HG03196 (cell line): ENCODE results near the gene MAP2K4.

Experiments used
- ATAC-seq: cut with Tn5 transposase; IDR thresholded peaks from one replicate; pipeline ENCODE4 v1.9.1; 2021; ENCODE audit not compliant: unreplicated experiment

MAP2K4 gene

GRCh38 chr17:12085076-12085949, 64.6 kb downstream of the MAP2K4 start:
- no peak for ATAC-seq

DNA sequence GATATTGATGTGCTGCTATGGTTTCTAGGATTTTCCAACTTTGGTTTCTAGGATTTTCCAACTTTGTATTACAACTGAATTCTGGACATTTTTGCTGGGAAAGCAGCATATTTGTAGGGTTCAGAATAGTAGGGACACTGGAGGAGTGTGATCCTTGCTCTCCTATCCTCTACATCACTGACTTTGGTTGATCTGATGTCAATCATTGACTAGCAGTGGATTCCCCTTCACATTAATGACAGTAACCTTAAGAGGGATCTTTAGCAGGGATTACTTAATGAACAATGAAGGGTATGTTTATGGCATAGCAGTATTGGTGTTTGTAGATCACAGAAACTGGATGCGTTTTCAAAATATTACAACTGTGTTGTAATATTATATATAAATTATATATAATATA, 67.4 kb downstream of the MAP2K4 start:
- ATAC-seq: no peak

- ATAC-seq: no peak
Observed at GRCh38 chr17:12089809-12090384, 69.2 kb downstream of the MAP2K4 start.

DNA sequence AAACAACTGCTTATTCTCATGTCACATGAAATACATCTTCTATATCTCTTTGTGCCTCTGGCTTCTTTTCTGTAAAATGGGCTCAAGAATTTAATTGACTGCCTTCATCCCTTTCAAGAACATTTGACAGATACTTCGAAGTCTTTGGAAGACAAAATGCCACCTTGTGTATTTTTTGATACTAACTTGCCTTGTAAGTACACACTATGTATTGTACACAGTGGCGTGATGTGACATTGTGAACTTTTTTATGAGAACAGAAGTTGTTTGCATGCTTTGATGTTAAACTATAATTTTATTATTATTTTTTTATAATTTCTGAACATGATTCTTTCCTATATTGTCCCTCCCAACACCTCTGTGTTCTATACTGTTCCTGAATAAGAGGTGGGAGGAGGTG, 73.7 kb downstream of the MAP2K4 start:
- ATAC-seq: no peak

GRCh38 chr17:12095522-12095921, 74.8 kb downstream of the MAP2K4 start:
- ATAC-seq: no peak

GRCh38 chr17:12097326-12097725, 76.6 kb downstream of the MAP2K4 start:
- no peak for ATAC-seq

- peak; percentile 77 for ATAC-seq
Observed at GRCh38 chr17:12098568-12098967, 77.9 kb downstream of the MAP2K4 start.

DNA sequence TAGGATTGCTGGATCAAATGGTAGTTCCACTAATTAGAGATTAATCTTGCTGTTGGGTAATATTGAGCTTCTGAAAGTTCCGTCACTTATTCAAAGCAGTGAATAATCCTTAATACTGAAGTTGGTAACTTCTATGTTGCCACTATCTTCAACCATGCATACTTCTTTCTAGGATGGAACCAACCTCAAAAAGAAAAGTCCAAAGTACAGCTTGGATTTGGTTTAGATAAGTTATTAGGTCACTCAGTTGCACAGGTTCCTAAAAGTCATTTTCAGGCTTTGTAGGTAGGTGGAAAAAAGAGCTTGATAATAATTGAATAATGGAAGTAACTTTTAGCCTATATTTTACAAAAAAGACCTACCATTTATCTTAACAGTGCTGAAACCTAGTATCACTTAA, 78.7 kb downstream of the MAP2K4 start:
- ATAC-seq: no peak

GRCh38 chr17:12104831-12105230, 84.2 kb downstream of the MAP2K4 start:
- no peak for ATAC-seq

DNA sequence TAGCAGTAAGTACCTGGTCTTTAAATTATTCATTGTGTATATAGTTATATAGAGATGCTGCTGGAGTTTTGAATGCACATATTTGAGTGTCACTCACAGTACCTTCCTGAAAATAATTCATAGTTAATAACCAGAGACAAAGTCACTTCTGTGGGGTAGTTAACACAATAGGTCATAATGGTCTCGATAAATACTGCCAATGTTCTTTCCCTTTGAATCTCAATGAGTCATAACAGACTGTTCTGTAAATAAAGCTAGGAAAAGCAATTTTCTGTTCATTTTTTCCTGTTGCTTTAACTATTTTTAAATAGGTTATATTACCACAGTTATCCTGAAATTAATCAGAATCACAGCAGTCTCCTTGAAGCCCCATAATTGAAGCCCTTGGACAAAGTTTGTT, 87.2 kb downstream of the MAP2K4 start:
- no peak for ATAC-seq

DNA sequence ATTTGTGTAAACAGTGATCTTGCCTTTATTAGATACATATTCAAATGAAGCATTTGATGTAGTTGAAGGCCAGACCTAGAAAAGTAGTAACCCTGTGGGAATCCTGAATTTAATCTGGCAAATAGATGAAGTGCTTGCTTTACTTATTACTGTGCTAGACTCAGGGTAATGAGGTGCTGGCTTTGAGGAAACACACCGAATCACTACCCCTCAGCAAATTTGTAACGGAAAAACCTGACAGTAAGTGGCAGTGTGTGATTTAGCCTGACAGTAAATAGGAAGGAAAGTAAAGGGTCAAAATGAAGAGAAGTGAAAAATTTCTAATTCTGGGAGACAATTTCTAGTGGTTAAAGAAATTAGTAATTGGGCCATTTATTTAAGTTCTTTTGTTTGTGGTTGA, 90.2 kb downstream of the MAP2K4 start:
- ATAC-seq: no peak

- no peak for ATAC-seq
Observed at GRCh38 chr17:12113156-12113555, 92.5 kb downstream of the MAP2K4 start.

DNA sequence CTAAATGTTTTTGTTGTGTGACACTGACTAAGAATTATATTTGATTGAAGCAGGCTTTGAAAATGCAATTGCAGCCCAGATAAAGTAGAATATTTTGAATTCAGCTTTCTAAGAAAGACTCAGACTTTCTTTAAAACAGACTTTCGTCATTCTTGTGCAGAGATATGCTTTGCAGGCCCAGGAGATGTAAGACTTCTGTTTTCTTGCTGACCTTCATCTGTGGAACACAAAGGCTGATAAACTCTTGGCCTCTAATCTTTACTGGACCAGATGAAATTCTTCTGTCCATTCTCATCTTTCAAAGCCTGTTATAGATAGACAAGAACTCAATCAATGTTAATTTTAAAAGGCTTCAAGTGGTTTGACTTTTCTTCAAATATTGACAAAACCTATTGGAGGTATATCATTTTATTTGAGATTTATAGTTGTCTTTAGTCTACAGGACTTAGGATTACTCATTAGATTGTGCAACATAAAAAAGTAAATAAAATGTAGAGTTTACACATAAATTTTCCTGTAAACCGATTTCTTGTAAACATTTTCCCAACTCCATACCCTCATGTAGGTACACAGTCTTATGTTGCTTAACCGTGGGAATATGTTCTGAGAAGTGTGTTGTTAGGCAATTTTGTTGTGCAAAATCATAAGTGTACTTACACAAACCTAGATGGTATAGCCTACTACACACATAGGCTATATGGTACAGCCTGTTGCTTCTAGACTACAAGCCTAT, 94.2 kb downstream of the MAP2K4 start:
- no peak for ATAC-seq

- no peak for ATAC-seq
Observed at GRCh38 chr17:12116143-12116542, 95.5 kb downstream of the MAP2K4 start.

GRCh38 chr17:12118617-12119016, 97.9 kb downstream of the MAP2K4 start:
- no peak for ATAC-seq

DNA sequence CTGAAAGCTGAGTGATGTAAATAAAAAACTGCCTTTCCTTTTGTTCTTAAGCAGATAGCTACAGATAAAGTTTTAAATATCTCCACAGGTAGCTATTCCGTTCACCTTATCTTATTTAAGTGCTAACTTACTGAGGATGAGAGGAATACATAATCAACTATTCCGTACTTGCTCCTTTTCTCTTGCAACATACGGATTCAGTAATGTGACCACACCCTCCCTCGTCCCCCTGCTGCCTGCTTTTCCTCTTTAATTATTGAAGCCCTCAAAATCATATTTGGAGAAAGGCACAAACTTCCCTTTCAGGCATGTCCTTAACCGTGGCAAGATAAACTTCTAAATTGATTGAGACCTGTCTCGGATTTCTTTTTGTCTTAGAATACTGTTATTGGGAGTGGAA, 101.4 kb downstream of the MAP2K4 start:
- ATAC-seq: no peak

DNA sequence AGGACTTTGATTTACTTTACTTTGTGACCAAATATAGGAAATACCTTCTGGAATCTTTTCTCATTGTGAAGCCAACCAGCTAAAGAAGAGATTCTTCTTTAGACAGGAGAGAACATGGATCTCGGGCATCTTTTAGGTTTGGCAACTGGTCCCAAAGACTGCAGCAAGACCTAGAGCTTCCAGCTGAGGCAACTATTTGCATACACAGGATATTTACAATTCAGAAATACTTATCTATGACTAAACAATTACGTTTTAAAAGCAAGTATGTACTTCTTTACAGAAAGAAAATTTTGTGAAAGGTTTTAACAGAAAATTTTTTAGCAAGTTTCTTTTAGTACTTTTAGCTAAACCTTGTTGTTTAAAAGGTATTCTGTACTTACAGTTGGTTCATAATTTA, 106.5 kb downstream of the MAP2K4 start:
- no peak for ATAC-seq

GRCh38 chr17:12127667-12128066, 107.0 kb downstream of the MAP2K4 start:
- no peak for ATAC-seq

GRCh38 chr17:12128946-12129345, 108.3 kb downstream of the MAP2K4 start:
- ATAC-seq: no peak

DNA sequence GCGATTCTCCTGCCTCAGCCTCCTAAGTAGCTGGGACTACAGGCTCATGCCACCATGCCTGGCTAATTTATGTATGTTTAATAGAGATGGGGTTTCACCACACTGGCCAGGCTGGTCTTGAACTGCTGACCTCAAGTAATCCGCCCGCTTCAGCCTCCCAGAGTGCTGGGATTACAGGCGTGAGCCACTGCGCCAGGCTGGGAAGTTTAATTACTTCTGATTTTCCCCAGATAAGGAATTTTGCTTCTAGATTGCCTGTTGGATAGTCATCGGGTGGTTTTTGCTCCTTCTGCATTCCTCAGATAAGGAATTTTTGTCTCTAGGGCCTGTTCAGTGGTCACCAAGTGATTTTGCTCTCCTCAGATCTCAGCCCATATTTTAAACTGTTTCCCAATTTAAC, 112.5 kb downstream of the MAP2K4 start:
- no peak for ATAC-seq

DNA sequence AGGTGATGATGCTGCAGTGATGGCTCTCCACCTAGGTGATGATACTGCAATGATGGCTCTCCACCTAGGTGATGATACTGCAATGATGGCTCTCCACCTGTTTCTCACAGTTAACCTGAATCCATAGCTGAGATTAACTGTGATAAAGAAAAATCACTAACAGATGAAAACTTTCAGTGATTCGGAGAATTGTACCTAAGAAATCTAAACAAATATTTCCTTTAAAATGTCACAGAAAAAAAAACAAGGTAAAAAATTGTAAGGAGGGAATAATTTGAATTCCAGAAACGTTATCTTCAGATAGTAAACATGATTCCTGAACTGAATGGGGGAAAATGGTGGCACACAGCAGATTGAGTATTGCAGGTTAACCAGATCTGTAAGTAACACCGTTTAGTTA, 113.4 kb downstream of the MAP2K4 start:
- no peak for ATAC-seq

DNA sequence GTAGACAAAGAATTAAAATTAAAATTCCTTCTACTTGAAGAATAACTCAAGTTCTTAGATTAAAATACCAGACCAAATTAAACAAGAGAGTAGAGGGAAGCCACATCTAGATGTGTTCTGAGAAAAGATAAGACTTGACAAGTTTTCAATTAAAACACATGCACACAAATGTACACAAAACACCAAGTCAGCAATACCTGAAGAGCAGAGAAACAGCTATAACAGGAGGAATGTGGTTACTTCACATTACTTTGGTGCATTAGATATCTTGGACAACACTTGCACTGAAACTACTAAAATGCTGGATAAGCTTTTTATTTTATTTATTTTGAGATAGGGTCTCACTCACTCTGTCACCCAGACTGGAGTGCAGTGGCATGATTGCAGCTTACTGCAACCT, 113.9 kb downstream of the MAP2K4 start:
- no peak for ATAC-seq
